K562 (cell line): ENCODE results near the gene LRP4. TPM values are rescaled to one million over a fixed set of nuclear protein-coding genes. Genes with fewer than 3 reads are reported as not detected.

Experiments used
- ATAC-seq: fragments of 200-7000 bp; cut with Tn5 transposase; 3 replicates; pipeline ENCODE4 v1.9.1; 2020; ENCODE audit warnings: moderate library complexity
- BruUV-seq: library from RNA; stranded (reverse); fragments of 400-500 nt; replicated peaks from 2 replicates; lab custom pipeline; 2021; lab: Mats Ljungman, UMichigan
- CTCF ChIA-PET: fragments of 300-600 bp; formaldehyde crosslinking; extraction: SDS; loops from one replicate; lab custom pipeline; 2021; ENCODE audit warnings: low intra/inter-chr PET ratio; lab: Yijun Ruan, JAX
- POLR2A ChIA-PET: fragments of 300-600, 350-650 bp; sonication (Branson Sonifier 250); formaldehyde crosslinking; extraction: SDS; loops from one replicate; lab custom pipeline; 2021; ENCODE audit warnings: antibody characterized with exemption, inconsistent platforms; lab: Yijun Ruan, JAX
- DNase-seq, 4 experiments: peaks; one replicate each; pipeline versions ENCODE4 v3.0.0 to v3.0.0-alpha.2; 2011 to 2018; ENCODE audit warnings: low spot score in 3 of 4, mixed read lengths in 3 of 4; ENCODE audit errors: extremely low read depth in 1 of 4
- FAIRE-seq: peaks from 2 replicates; lab custom pipeline; 2011; peaks lifted over from hg19 to GRCh38; lab: Jason Lieb, UNC
- H2AFZ ChIP-seq: 2 replicates; pipeline ENCODE4 v1.6.0; 2011; ENCODE audit warnings: low read depth, low read length, control low read depth, inconsistent platforms
- H3K27ac ChIP-seq: fragments of 200-600 bp; 3 replicates; pipeline ENCODE4 v1.8.0; 2011; ENCODE audit warnings: low read depth, mild to moderate bottlenecking, control low read depth, inconsistent platforms, low read length, moderate library complexity, mixed read lengths; ENCODE audit errors: extremely low read depth
- H3K27me3 ChIP-seq, 2 experiments: fragments of 300-600 bp in 1 of 2; 2 replicates in 1 of 2; 3 replicates in 1 of 2; pipeline versions ENCODE4 v1.6.0 to v1.8.0; 2011; ENCODE audit warnings: inconsistent platforms in 2 of 2, low read length in 2 of 2, mild to moderate bottlenecking in 1 of 2, mixed read lengths in 1 of 2, moderate library complexity in 1 of 2; ENCODE audit not compliant: control insufficient read depth in 2 of 2, insufficient read depth in 2 of 2
- H3K36me3 ChIP-seq: fragments of 300-600 bp; 3 replicates; pipeline ENCODE4 v1.8.0; 2011; ENCODE audit warnings: mild to moderate bottlenecking, low read length, inconsistent platforms; ENCODE audit not compliant: control insufficient read depth, insufficient read depth
- H3K4me1 ChIP-seq, 2 experiments: fragments of 200-600 bp in 1 of 2; replicated peaks in 1 of 2; 2 replicates in 1 of 2; 3 replicates in 1 of 2; pipeline versions ENCODE4 v1.5.1 to v1.8.0; 2011; ENCODE audit warnings: inconsistent platforms in 2 of 2, low read length in 2 of 2, mild to moderate bottlenecking in 1 of 2, mixed read lengths in 1 of 2, moderate library complexity in 1 of 2; ENCODE audit not compliant: control insufficient read depth in 2 of 2, insufficient read depth in 2 of 2
- H3K4me2 ChIP-seq: 2 replicates; pipeline ENCODE4 v1.6.1; 2011; ENCODE audit warnings: low read length, control low read depth, inconsistent platforms, mixed read lengths; ENCODE audit not compliant: insufficient read depth
- H3K4me3 ChIP-seq: fragments of 200-600 bp; sonication (generic), shearing (Covaris generic); 2 replicates; pipeline ENCODE4 v1.5.1; 2016; ENCODE audit warnings: control low read depth, inconsistent platforms
- H3K79me2 ChIP-seq: fragments of 200-600 bp; 3 replicates; pipeline ENCODE4 v1.8.0; 2011; ENCODE audit warnings: low read length, inconsistent platforms; ENCODE audit not compliant: control insufficient read depth, insufficient read depth
- H3K9ac ChIP-seq, 2 experiments: 2 replicates each; pipeline versions ENCODE4 v1.6.0 to v1.6.1; 2011; ENCODE audit warnings: low read depth in 2 of 2, low read length in 2 of 2, control low read depth in 1 of 2, inconsistent platforms in 1 of 2, mild to moderate bottlenecking in 1 of 2, mixed read lengths in 1 of 2; ENCODE audit not compliant: insufficient read depth in 1 of 2
- H3K9me1 ChIP-seq: one replicate; pipeline ENCODE4 v1.6.0; 2011; ENCODE audit warnings: inconsistent platforms, mild to moderate bottlenecking, low read length, moderate library complexity; ENCODE audit not compliant: control insufficient read depth, insufficient read depth
- H3K9me3 ChIP-seq: replicated peaks from 2 replicates; pipeline ENCODE4 v1.5.1; 2011; ENCODE audit warnings: low read depth, low read length, inconsistent platforms; ENCODE audit not compliant: control insufficient read depth, insufficient read depth
- H4K20me1 ChIP-seq: replicated peaks from 2 replicates; pipeline ENCODE4 v1.6.1; 2011; ENCODE audit warnings: low read length, inconsistent platforms, mixed read lengths; ENCODE audit not compliant: control insufficient read depth, insufficient read depth
- ADNP ChIP-seq: fragments of 200-800 bp; sonication (Bioruptor generic); IDR thresholded peaks from 2 replicates; pipeline ENCODE4 v1.6.1; 2016; ENCODE audit warnings: missing genetic modification characterization, missing compliant biosample characterization
- CC2D1A ChIP-seq: fragments of 450-650 bp; IDR thresholded peaks from 2 replicates; pipeline ENCODE4 v1.6.1; 2017; ENCODE audit warnings: mild to moderate bottlenecking
- ETS2 ChIP-seq: IDR thresholded peaks from 2 replicates; pipeline ENCODE4 v1.6.1; 2016; ENCODE audit warnings: borderline replicate concordance, missing genetic modification characterization, mild to moderate bottlenecking, moderate library complexity, missing compliant biosample characterization; ENCODE audit not compliant: poor library complexity, severe bottlenecking
- FIP1L1 ChIP-seq: fragments of 200-400 bp; formaldehyde crosslinking; IDR thresholded peaks from 2 replicates; pipeline ENCODE4 v1.6.1; 2018; ENCODE audit warnings: mild to moderate bottlenecking, low read depth, low read length; ENCODE audit not compliant: poor library complexity, severe bottlenecking
- KDM4B ChIP-seq, 2 experiments: fragments of 450-650 bp in 1 of 2; sonication (generic) in 1 of 2; IDR thresholded peaks; 2 replicates each; pipeline ENCODE4 v1.6.1; 2016 to 2017; ENCODE audit warnings: borderline replicate concordance in 2 of 2, antibody characterized with exemption in 1 of 2, low read depth in 1 of 2, mild to moderate bottlenecking in 1 of 2
- NUFIP1 ChIP-seq: fragments of 450-650 bp; IDR thresholded peaks from 2 replicates; pipeline ENCODE4 v1.6.1; 2018; ENCODE audit not compliant: partially characterized antibody
- SIN3A ChIP-seq, 2 experiments: fragments of 150-350 bp in 1 of 2; IDR thresholded peaks; 2 replicates each; pipeline ENCODE4 v1.6.1; 2011 to 2016; ENCODE audit warnings: borderline replicate concordance in 2 of 2, low read depth in 2 of 2, low read length in 2 of 2, mild to moderate bottlenecking in 2 of 2, moderate library complexity in 2 of 2; ENCODE audit not compliant: control insufficient read depth in 1 of 2
- YBX1 ChIP-seq: fragments of 450-650 bp; IDR thresholded peaks from 2 replicates; pipeline ENCODE4 v1.7.1; 2016; ENCODE audit warnings: mild to moderate bottlenecking
- ZNF24 ChIP-seq: fragments of 450-650 bp; IDR thresholded peaks from 2 replicates; pipeline ENCODE4 v1.6.1; 2016
- WGBS: fragments of 100-300 bp; shearing (Covaris generic); methylation state at CpG from one replicate; pipeline ENCODE4 v1.1.6; 2016; ENCODE audit warnings: low coverage, mixed read lengths; ENCODE audit not compliant: insufficient coverage; ENCODE audit errors: missing lambda C conversion rate; 5-methylcytosine and 5-hydroxymethylcytosine counted together
- in situ Hi-C: fragments of 300-500 bp; cut with MboI; formaldehyde crosslinking; loops from 4 replicates; pipeline ENCODE4 v1.15.0; 2018; ENCODE audit warnings: inconsistent platforms, mixed read lengths
- intact Hi-C: fragments of 100-400 bp; cut with micrococcal nuclease; formaldehyde crosslinking; loops from 2 replicates; pipeline ENCODE4 v1.14.2; 2022
- polyA plus RNA-seq, 8 experiments: library from polyadenylated mRNA; depleted of rRNA in 4 of 8; stranded (reverse) in 5 of 8; unstranded in 3 of 8; fragments of >200 nt; fragmentation: Nextera tagmentation in 2 of 8; fragmentation: Illumina TruSeq in 1 of 8; extraction: Ambion mirVana in 2 of 8; extraction: Trizol in 1 of 8; gene quantifications; 2 replicates each; pipeline versions ENCODE4 v1.2.1 to v1.2.3, GENCODE V29; 2011 to 2014; ENCODE audit warnings: inconsistent platforms in 1 of 8, missing spikeins in 1 of 8
- total RNA-seq, 7 experiments: library from RNA; depleted of rRNA in 6 of 7; stranded (reverse); fragments of >200 nt in 6 of 7; fragmentation: Illumina TruSeq in 2 of 7; extraction: Trizol in 2 of 7; gene quantifications; 2 replicates each; pipeline versions ENCODE4 v1.2.1 to v1.2.3, GENCODE V29; 2011 to 2021; ENCODE audit warnings: low replicate concordance in 1 of 7
- TF ChIP-seq, protein P1 (sequence below): fragments of 450-650 bp; IDR thresholded peaks from 2 replicates; pipeline ENCODE4 v1.6.1; 2016; ENCODE audit warnings: low read depth, mild to moderate bottlenecking, moderate library complexity

Gene LRP4
- total and polyA plus RNA-seq, 9 of the 15 experiments (the other 6 are each of a cell fraction or from before 2014, with no cell fraction given): 0.04 to 0.54 (median 0.10) TPM

DNA sequence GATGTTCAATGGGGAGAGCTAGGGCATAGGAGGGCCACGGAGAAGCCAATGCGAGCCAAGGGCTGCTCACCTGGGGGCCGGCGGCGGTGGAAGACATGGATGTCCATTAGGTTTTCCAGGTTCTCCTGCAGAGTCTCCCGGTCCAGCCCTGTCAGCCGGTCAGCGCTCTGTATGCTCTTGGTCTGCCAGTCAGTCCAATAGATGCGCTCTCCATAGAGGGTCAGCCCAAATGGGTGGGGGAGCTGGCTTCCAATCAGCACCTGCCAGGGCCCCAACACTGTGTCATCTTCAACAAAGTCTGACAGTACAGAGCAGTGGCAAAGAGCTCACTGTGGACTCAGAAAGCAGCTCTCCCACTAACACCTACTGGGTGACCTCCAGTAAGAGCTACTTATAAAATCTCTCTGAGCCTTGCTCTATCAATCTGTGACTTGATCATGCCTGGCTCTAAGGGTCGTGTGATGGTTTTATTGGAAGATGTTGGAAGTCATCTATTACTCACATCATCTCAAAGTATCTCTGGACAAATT lies 39.2 kb downstream of the LRP4 start:
- Histone ChIP-seq H3K9ac (no peak overlapping the region), H3K27me3 (peaks cover 23 to 56% of the 10 kb centered on the region in 2 experiments), H3K4me3 (no peak overlapping the region), H3K36me3 (no peaks in the 10 kb centered on the region), H3K9me3 (no peaks in the 10 kb centered on the region), H3K9me1 (no peaks in the 10 kb centered on the region), H3K4me2 (no peak overlapping the region), H3K79me2 (no peaks in the 10 kb centered on the region), H3K4me1 (no peaks in the 10 kb centered on the region; a peak in 1 of 5 replicates), H2AFZ (no peak overlapping the region), H4K20me1 (peaks cover 2% of the 10 kb centered on the region; the same call in 1 of the 2 replicates), H3K27ac (no peak overlapping the region)
- intact Hi-C loops: no loop called here
- POLR2A ChIA-PET: interaction anchor here (0.6 kb wide), 1 partner anchor 24 kb away, joined by 3 read pairs; no protein-coding TSS in a partner anchor
- in situ Hi-C loops: no loop called here
- no peak for DNase-seq
- ATAC-seq: no peak
- no peak for FAIRE-seq
- WGBS: 33% methylated on average over 10 of the region's 10 CpGs
- no TSS peak for BruUV-seq
- CTCF ChIA-PET: no interaction called here
- TF ChIP-seq CC2D1A (no peak), FIP1L1 (no peak), ZNF24 (no peak), SIN3A (IDR thresholded peaks at IDR 0.05; ENCODE audit: borderline replicate concordance in 2 of 2, control insufficient read depth in 1 of 2, low read depth in 2 of 2, low read length in 2 of 2) (no peak), KDM4B (IDR thresholded peaks at IDR 0.05; ENCODE audit: borderline replicate concordance in 2 of 2, low read depth in 1 of 2) (no peak), ADNP (no peak), YBX1 (no peak), ETS2 (tag) (no peak), NUFIP1 (no peak)
- TF ChIP-seq, protein P1, sequence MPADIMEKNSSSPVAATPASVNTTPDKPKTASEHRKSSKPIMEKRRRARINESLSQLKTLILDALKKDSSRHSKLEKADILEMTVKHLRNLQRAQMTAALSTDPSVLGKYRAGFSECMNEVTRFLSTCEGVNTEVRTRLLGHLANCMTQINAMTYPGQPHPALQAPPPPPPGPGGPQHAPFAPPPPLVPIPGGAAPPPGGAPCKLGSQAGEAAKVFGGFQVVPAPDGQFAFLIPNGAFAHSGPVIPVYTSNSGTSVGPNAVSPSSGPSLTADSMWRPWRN: no peak
